Mucosa of gallbladder (tissue), 1 donor: Measurements from ENCODE around the gene RPS18. TPM values are rescaled to one million over a fixed set of nuclear protein-coding genes. Genes with fewer than 3 reads are reported as not detected.

Source experiments
- DNase-seq: peaks from one replicate; pipeline ENCODE4 v3.0.0-alpha.2; 2020; ENCODE audit warnings: low spot score
- total RNA-seq: library from RNA; stranded (reverse); gene quantifications from one replicate; pipeline ENCODE4 v1.2.1, GENCODE V29; 2021
- donor health status: DM: no; HTN: no; CAD: no.

Gene RPS18
- total RNA-seq, 1 donor from 2014 or later, result 1,438 TPM

GRCh38 chr6:33289784-33290315, 18.0 kb downstream of the RPS18 start:
- DNase-seq, result no peak

- no peak for DNase-seq
Measured at GRCh38 chr6:33290459-33290858, 18.6 kb downstream of the RPS18 start.

- DNase-seq, result no peak
Measured at GRCh38 chr6:33292996-33293682, 21.3 kb downstream of the RPS18 start.

- DNase-seq, result no peak
Measured at GRCh38 chr6:33294086-33294823, 22.4 kb downstream of the RPS18 start.

- no peak for DNase-seq
Measured at GRCh38 chr6:33295621-33296369, 23.9 kb downstream of the RPS18 start.

GRCh38 chr6:33296797-33297405, 25.0 kb downstream of the RPS18 start:
- no peak for DNase-seq

- peak; percentile 58 for DNase-seq
Measured at GRCh38 chr6:33297406-33297955, 25.6 kb downstream of the RPS18 start.

GRCh38 chr6:33297956-33298772, 26.3 kb downstream of the RPS18 start:
- DNase-seq, result peak; percentile 76

GRCh38 chr6:33298773-33299236, 26.9 kb downstream of the RPS18 start, which contains the start of gene RGL2:
Gene RGL2, minus strand, starts transcription at chr6:33298942. Its CDS starts 332 bp downstream, at chr6:33298610.
- DNase-seq, result peak; percentile 78

- DNase-seq, result peak; percentile 94
Measured at GRCh38 chr6:33299237-33299944, 27.5 kb downstream of the RPS18 start.

- DNase-seq, result no peak
Measured at GRCh38 chr6:33301877-33302276, 30.0 kb downstream of the RPS18 start.

GRCh38 chr6:33304216-33304615, 32.3 kb downstream of the RPS18 start:
- DNase-seq, result no peak

- no peak for DNase-seq
Measured at GRCh38 chr6:33305052-33305451, 33.2 kb downstream of the RPS18 start.

- DNase-seq, result no peak
Measured at GRCh38 chr6:33306356-33306755, 34.5 kb downstream of the RPS18 start.

GRCh38 chr6:33312361-33313104, 40.7 kb downstream of the RPS18 start:
- peak; percentile 83 for DNase-seq

GRCh38 chr6:33313105-33313708, 41.3 kb downstream of the RPS18 start:
- DNase-seq, result peak; percentile 33

GRCh38 chr6:33313709-33314514, 42.0 kb downstream of the RPS18 start, which contains the start of gene TAPBP:
Gene TAPBP, minus strand, starts transcription at chr6:33314078. Its CDS starts 37 bp downstream, at chr6:33314041.
- DNase-seq, result peak; percentile 48

GRCh38 chr6:33314515-33314942, 42.7 kb downstream of the RPS18 start:
- DNase-seq, result peak; percentile 58
